Spleen (tissue), 11 donors: ENCODE measurements around the gene SLC4A2. TPM values are rescaled to one million over a fixed set of nuclear protein-coding genes. Genes with fewer than 3 reads are reported as not detected.

Experiments
- DNase-seq: peaks from one replicate; pipeline ENCODE4 v3.0.0-alpha.2; 2020
- H3K27ac ChIP-seq, 8 donors: fragments of 200-600 bp; sonication (generic) in 7 of 8; 1 replicate in 4 of 8; 2 replicates in 4 of 8; pipeline versions ENCODE4 v1.5.0 to v1.8.0; 2016 to 2021; ENCODE audit warnings: inconsistent platforms in 4 of 8, mild to moderate bottlenecking in 4 of 8, moderate library complexity in 1 of 8
- H3K27me3 ChIP-seq, 7 donors: fragments of 200-600 bp; sonication (generic) in 6 of 7; replicated peaks in 1 of 7; 1 replicate in 4 of 7; 2 replicates in 3 of 7; pipeline versions ENCODE4 v1.5.0 to v1.8.0; 2016 to 2021; ENCODE audit warnings: inconsistent platforms in 3 of 7, mild to moderate bottlenecking in 1 of 7
- H3K36me3 ChIP-seq, 6 donors: fragments of 200-600 bp; sonication (generic) in 5 of 6; 1 replicate in 4 of 6; 2 replicates in 2 of 6; pipeline versions ENCODE4 v1.5.0 to v1.8.0; 2016 to 2021; ENCODE audit warnings: inconsistent platforms in 2 of 6
- H3K4me1 ChIP-seq, 6 donors: fragments of 200-600 bp; sonication (generic) in 5 of 6; 1 replicate in 3 of 6; 2 replicates in 3 of 6; pipeline versions ENCODE4 v1.5.0 to v1.8.0; 2016 to 2021; ENCODE audit warnings: inconsistent platforms in 3 of 6
- H3K4me3 ChIP-seq, 8 donors: fragments of 200-600 bp; sonication (generic) in 7 of 8; 1 replicate in 4 of 8; 2 replicates in 4 of 8; pipeline versions ENCODE4 v1.5.0 to v1.8.0; 2016 to 2021; ENCODE audit warnings: inconsistent platforms in 4 of 8, mild to moderate bottlenecking in 4 of 8, moderate library complexity in 2 of 8
- H3K9me3 ChIP-seq, 8 donors: fragments of 200-600 bp; sonication (generic) in 7 of 8; 1 replicate in 4 of 8; 2 replicates in 4 of 8; pipeline versions ENCODE4 v1.5.0 to v1.8.0; 2016 to 2021; ENCODE audit warnings: inconsistent platforms in 4 of 8
- CTCF ChIP-seq, 11 experiments: fragments of 200-600 bp in 7 of 11; fragments of 450-650 bp in 4 of 11; sonication (generic) in 4 of 11; IDR thresholded peaks in 8 of 11; conservative IDR thresholded peaks in 3 of 11; 1 replicate in 7 of 11; 2 replicates in 4 of 11; pipeline versions ENCODE4 v1.4.0 to v1.8.0; 2016 to 2021; ENCODE audit warnings: antibody characterized with exemption in 11 of 11, inconsistent platforms in 4 of 11, mild to moderate bottlenecking in 1 of 11
- POLR2A ChIP-seq, 3 donors: fragments of 450-650 bp; IDR thresholded peaks; one replicate each; pipeline ENCODE4 v1.5.1; 2017; ENCODE audit warnings: antibody characterized with exemption in 3 of 3, mild to moderate bottlenecking in 1 of 3
- POLR2AphosphoS5 ChIP-seq, 3 donors: sonication (generic); formaldehyde crosslinking; IDR thresholded peaks; one replicate each; pipeline ENCODE4 v1.5.1; 2017; ENCODE audit warnings: antibody characterized with exemption in 3 of 3
- WGBS, 5 donors: extraction: QIAGEN DNeasy Blood & Tissue Kit in 3 of 5; methylation state at CpG; one replicate each; pipeline versions ENCODE4 v1.1.5 to v1.1.7; 2013 to 2018; 5-methylcytosine and 5-hydroxymethylcytosine counted together
- intact Hi-C: fragments of 100-400 bp; cut with DNase I; formaldehyde crosslinking; loops from one replicate; pipeline ENCODE4 v1.15.0; 2023; ENCODE audit warnings: low total_unique reads
- polyA plus RNA-seq, 3 donors: library from polyadenylated mRNA; stranded (reverse); fragments of 200-250 nt; gene quantifications; one replicate each; pipeline ENCODE4 v1.2.1, GENCODE V29; 2013
- total RNA-seq, 7 donors: library from RNA; depleted of rRNA in 3 of 7; stranded (reverse); fragments of >200 nt in 3 of 7; fragmentation: NEBNext Ultra II Directional in 4 of 7; extraction: Animal tissue kit (Norgen Biotek cat#: 25700) in 4 of 7; gene quantifications; one replicate each; pipeline versions ENCODE4 v1.1.0 to v1.2.1, GENCODE V29; 2016 to 2021
- donor health status: healthy with polysubstance abuse.
- donor health status: DM: no; HTN: no; CAD: no; lungs with moderate emphysema.
- donor health status: DM: no; HTN: no; CAD: no.
- donor health status: Bipolar disorder and iron deficiency.
- donor health status: healthy.
- donor health status: DM: no; HTN: no; CAD: no.
- donor health status: DM: yes; HTN: yes; CAD: no.

The SLC4A2 gene
- total and polyA plus RNA-seq, 10 donors: 43.9 to 122 (median 90.9) TPM

- Histone ChIP-seq H3K4me1 (peaks cover 0 to 56% (median 26%) of the 10 kb centered on the region in 6 donors), H3K9me3 (no peaks in the 10 kb centered on the region), H3K27me3 (peaks cover 0 to 21% (median 0%) of the 10 kb centered on the region in 7 donors), H3K27ac (peak overlapping the region in 1 of 8 donors; percentile 7), H3K36me3 (peaks cover 0 to 21% (median 5%) of the 10 kb centered on the region in 6 donors), H3K4me3 (no peak overlapping the region)
- DNase-seq: no peak
- intact Hi-C loops: loop anchor here (5.0 kb wide), 2 partner anchors 81 to 216 kb away; no protein-coding TSS in a partner anchor
- no peak for TF ChIP-seq CTCF (IDR thresholded peaks at IDR 0.05 in 8 of 11, conservative IDR thresholded peaks at IDR 0.05 in 3 of 11)
- TF ChIP-seq POLR2A (IDR thresholded peaks at IDR 0.05): no peak
- no peak for TF ChIP-seq POLR2AphosphoS5 (IDR thresholded peaks at IDR 0.05)
- WGBS, 5 donors: 79 to 89% (median 86%) methylated on average over 13 of the region's 13 CpGs
Measured at GRCh38 chr7:151113344-151114150, 54.2 kb downstream of the SLC4A2 start.

- DNase-seq: no peak
- intact Hi-C loops: loop anchor here (5.0 kb wide), 2 partner anchors 82 to 217 kb away; no protein-coding TSS in a partner anchor
Measured at GRCh38 chr7:151114151-151115090, 55.0 kb downstream of the SLC4A2 start.

GRCh38 chr7:151115121-151115835 is 55.9 kb downstream of the SLC4A2 start:
- peaks cover 0 to 21% (median 0%) of the 10 kb centered on the region in 7 donors for H3K27me3 ChIP-seq
- peaks cover 0 to 38% (median 21%) of the 10 kb centered on the region in 6 donors for H3K36me3 ChIP-seq
- peaks cover 0 to 47% (median 26%) of the 10 kb centered on the region in 6 donors for H3K4me1 ChIP-seq
- intact Hi-C loops: no loop called here
- H3K4me3 ChIP-seq: peak overlapping the region in 5 of 8 donors; percentile 15 to 66 (median 22)
- 9 to 21% (median 13%) methylated on average over 55 to 114 of the region's 114 CpGs for WGBS, 5 donors
- no peak for DNase-seq
- H3K9me3 ChIP-seq: no peaks in the 10 kb centered on the region
- TF ChIP-seq POLR2AphosphoS5 (IDR thresholded peaks at IDR 0.05) (no peak), POLR2A (IDR thresholded peaks at IDR 0.05) (no peak), CTCF (IDR thresholded peaks at IDR 0.05 in 8 of 11, conservative IDR thresholded peaks at IDR 0.05 in 3 of 11) (no peak)
- H3K27ac ChIP-seq: no peak overlapping the region

More at GRCh38 chr7:151114151-151115090, 55.0 kb downstream of the SLC4A2 start:
- Histone ChIP-seq H3K9me3 (no peaks in the 10 kb centered on the region), H3K36me3 (peaks cover 0 to 29% (median 13%) of the 10 kb centered on the region in 6 donors), H3K27ac (peak overlapping the region in 1 of 8 donors; percentile 7), H3K27me3 (peaks cover 0 to 21% (median 0%) of the 10 kb centered on the region in 7 donors), H3K4me3 (peak overlapping the region in 4 of 8 donors; percentile 18 to 66 (median 24)), H3K4me1 (peaks cover 0 to 56% (median 26%) of the 10 kb centered on the region in 6 donors)
- WGBS, 5 donors: 34 to 88% (median 37%) methylated on average over 23 to 101 of the region's 101 CpGs
- TF ChIP-seq CTCF (IDR thresholded peaks at IDR 0.05 in 8 of 11, conservative IDR thresholded peaks at IDR 0.05 in 3 of 11) (no peak), POLR2A (IDR thresholded peaks at IDR 0.05) (no peak), POLR2AphosphoS5 (IDR thresholded peaks at IDR 0.05) (no peak)
